ENCODE results near the gene VMA21.
A peak's percentile ranks its signal among the peaks of the same experiment; 100 is the strongest.

VMA21 gene, protein sequence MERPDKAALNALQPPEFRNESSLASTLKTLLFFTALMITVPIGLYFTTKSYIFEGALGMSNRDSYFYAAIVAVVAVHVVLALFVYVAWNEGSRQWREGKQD

DNA sequence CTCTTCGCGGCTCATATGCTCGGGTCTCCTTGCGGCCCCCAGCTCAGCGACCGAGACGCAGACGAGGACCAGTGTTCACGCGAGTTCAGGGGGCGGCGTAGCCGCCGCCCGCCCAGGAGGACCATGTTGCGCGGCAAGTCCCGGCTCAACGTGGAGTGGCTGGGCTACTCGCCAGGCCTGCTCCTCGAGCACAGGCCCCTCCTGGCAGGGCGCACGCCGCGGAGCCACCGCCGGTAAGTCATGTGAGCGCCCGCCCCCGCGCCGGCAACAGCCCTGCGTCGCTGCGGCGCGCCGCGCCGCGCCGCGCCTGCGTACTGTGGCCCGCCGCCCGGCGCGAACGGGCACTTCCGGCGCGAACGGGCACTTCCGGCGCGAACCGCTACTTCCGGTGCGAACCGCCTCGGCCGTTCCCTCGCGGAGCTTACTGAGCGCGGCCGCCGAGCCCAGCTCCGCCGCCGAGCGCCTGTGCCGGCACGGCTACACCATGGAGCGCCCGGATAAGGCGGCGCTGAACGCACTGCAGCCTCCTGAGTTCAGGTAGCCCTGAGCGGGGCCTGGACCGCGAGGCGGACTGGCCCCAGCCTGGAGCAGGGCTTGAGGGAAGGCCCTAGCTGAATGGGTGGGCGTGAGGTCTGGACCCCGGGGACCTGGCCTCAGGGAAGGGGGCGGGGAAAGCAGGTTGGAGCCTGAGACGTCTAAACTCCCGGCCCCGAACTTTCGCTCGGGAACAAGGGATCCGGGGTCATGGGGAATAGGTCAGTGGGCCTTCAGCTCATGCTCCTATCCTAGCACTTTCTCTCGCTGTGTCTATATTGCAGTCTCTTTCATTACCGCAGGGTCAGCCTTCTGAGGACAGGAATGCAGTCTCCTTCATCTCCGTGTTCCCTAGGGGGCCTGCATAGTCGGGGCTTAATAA lies at the start of gene VMA21:
TSS of gene VMA21 (plus strand) at position 382 of the 916 bp plus-strand sequence. CDS start at position 485, 103 bp downstream.
- DNase-seq (ENCODE audit: low read depth) = peak; percentile 72

DNA sequence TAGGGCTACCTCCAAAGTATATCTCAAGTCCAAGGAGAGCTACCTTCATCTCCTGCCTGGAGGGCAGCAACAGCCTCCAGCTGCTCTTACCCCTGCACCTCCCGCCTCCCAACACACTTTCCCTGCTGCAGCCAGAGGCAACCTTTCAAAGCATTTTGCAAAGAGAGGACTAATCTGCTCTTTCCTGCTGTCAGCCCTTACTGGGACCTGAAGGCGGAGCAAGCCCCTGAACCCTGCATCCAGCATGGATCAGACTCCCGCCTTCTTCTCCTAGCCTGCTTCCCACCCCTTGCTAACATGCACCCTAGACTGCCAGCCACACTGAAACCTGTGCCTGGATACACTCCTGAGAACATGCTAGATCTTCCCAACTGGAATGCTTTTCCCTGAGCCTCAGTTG lies 37.7 kb upstream of the VMA21 start:
- DNase-seq (ENCODE audit: low read depth) = no peak

DNA sequence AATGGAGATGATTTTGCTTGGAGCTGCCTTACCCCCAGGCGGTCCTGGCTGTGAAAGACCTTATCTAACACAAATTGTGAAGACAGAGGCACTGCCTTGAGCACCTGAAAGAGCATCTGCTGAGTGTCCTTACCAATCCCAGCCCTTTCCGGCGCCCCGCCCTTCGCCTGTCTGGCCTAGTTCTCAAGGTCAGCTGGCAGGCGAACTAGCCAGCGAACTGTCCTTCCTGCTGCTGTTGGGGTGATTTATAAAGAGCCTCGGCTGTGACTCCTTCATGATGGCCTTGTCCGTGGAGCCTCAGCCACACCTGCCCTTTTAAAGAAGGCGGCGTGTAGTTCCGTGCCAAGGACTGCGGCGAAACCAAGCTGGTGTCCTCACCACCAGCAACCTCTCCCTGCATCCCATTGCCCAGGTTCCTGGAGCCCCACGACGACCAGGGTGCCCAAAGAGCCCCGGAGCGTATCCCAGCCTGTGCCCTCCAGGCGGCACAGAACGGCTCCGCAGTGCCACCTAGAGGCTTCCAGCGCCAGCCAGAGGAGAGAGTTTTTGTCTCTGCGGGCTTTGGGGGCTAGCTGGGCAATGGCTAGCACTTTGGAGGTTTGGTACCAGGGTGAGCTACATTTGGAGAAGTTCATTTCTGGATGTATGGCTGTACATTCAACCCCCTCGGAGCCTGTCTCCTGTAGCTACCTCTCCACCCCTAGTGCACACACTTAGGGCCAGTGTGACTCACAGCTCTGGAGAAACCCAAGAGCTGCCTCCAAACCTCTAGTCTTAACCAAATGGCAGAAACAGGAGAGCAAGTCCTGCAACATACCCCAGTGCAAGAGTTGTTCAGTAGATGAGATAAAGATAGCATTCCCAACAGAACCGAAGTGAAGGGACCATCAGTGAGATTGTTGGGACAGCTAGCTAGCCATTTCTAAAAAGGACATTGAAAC lies 36.8 kb upstream of the VMA21 start:
- DNase-seq (ENCODE audit: low read depth) = peak; percentile 11

DNA sequence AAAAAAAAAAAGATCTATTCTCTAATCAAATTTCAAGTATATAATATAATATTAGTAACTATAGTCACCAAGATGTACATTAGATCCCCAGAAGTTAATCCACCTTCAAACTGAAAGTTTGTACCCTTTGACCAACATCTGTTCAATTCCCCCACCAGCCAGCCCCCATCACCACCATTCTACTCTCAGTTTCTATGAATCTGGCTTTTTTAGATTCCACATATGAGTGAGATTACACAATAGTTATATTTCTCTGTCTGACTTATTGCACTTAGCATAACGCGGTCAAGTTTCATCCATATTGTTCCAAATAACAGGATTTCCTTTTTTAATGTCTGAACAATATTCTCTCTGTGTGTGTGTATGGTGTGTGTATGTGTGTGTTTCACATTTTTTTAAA lies 33.7 kb upstream of the VMA21 start:
- no peak for DNase-seq (ENCODE audit: low read depth)

DNA sequence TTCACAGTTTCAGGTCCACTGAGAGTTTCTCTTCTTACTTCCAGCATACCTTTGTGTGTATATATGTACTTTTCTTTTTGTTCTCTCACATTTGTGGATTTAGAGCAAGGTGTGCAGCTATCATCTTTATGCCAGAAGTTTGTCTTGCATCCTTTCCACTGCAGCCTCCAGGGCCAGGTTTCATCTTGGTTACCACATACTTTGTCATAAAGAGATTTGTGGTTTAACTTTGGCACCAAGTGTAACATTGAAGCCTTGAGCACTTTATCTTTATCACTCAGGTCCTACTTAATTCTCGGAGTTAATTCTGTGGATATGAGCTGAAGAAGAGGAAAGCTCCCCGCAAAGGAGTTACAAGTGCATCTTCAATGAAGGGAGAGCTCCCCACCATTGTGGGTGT lies 31.4 kb upstream of the VMA21 start:
- no peak for DNase-seq (ENCODE audit: low read depth)

DNA sequence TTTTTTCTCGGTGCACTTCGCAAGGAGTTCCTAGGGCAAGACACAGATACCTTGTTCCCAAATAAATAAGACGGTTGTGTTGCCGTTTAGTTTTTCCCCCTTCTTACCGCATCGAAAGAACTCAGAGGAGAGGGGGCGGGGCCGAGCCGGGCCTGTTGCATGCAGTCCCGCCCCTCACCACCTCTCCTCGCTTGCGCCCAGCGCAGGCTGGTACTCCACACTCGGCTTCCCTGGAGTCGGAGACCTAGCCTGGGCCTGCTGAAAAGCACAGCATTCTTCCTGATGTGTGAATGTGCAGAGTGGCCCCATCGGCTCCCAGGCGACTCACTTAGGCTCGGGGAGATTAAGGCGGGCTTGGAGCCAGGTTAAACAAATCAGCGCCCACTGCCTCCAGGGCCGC lies 26.1 kb upstream of the VMA21 start:
- no peak for DNase-seq (ENCODE audit: low read depth)

DNA sequence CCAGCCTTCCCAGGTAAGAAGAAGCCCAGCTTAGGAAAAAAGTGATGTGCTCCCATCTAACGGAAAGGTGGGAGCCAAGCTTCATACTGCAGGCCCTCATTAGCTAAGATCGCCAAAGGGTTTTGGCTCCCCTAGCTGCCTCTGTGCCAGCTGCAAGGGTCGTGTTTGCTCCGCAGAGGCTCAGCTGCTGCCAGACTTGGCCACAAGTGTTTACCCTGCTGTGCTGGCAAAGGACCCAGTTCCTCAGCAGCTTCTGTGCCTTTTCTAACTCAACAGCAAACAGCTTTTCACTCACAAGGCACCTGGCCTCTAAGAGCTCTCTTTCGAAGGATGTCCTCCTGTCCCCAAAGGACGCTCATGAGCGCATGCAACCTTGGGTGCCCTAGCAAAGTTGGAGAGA lies 12.2 kb upstream of the VMA21 start:
- no peak for DNase-seq (ENCODE audit: low read depth)

DNA sequence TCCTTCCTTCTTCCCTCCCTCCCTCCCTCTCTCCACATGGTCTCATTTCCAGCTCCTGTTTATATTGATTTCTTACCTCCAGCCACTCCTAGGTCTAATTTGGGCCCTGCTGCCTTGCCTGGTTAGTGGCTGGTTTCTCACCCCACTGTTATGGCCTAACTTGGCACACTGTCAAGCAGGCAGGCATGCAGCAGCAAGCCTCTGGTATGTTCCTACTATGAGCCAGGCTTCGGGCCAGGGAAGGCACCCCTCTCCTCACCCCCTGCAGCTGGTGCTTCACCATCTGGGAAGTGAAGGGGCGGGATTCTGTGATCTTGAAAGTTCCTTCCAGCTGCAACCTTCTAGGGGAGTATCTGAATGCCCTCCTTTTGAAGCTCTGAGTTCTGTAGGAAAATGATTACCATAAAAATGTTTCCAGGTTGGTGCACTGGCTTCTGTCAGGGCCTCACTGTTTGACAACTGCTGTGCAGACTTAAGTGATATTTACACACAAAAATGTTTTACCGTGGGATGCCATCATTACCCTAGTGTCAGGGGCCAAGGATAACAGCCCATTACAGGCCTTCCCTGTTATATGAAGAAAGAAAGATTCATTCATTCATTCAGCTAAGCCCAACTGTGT lies 10.1 kb upstream of the VMA21 start:
- DNase-seq (ENCODE audit: low read depth) = no peak

DNA sequence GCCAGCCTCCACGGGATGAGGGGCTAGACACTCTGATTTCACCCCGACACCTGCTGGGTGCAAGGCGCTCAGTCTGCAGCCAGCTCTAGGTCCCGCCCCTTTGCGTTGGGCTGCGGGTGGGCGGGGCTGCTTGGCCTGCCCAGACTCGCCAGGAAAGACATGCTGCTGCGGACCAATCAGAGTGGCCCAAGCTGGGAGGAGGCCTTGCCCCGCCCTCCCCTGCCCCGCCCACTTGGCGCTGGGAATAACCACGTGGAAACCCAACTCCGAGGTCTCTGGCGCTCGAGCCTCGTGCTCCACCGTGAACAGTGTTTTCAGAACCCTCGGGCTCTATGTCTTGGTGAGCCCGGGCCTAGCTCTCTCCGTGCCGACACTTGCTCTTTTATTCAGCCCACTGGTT lies 5.3 kb upstream of the VMA21 start:
- DNase-seq (ENCODE audit: low read depth) = no peak

DNA sequence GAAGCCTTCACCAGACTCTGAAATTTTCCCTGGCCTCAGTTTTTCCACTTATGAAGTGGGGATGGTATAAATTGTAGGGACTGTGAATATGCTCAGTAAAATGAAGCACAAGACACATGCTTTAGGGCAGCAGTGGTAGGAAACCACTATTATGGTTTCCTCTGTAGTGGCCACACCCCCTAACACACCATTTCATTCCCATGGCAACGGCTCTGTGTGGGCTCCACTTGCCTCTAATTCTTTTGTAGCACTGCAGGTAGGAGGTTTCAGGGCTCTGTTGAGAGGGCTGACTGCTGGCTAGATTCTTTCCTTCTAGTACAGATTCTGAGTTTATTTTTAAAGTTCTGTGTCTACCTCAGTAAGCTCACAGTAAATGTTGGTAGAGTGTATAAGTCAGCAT lies 3.5 kb upstream of the VMA21 start:
- peak; percentile 23 for DNase-seq (ENCODE audit: low read depth)

DNA sequence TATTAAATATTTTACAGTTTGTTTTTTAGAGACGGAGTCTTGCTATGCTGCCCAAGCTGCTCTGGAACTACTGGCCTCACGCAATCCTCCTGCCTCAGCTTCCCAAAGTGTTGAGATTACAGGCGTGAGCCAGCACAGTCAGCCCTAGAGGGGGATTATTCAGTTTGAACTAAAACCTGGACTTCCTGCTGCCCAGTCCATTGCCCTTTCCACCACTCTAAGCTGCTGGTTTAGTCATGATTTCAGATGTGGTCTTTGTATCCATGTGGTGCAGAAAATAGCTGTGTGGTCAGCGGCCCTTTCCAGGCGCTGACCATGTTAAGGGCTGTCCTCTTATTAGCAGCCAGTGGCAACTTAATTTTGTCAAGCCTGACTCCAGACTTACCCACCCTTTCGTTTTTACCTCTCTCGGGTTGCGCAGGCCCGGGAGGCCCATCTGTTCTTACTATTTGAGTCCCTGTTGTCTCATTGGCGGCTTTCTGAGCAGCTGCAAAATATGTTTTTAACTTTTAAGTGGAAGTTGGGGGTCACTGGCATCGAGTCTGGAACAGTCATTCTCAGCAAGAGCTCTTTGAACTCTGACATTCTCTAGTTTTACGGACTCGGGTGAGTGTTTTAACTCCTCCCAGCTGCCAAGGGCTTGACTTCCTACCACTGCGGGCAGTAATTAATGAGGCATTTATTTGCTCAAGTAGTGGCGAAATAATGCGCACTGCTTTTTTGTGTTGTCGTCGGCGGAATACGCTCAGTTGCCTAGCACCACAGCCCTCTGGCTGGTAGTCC lies 773 bp upstream of the VMA21 start:
- peak; percentile 16 for DNase-seq (ENCODE audit: low read depth)

DNA sequence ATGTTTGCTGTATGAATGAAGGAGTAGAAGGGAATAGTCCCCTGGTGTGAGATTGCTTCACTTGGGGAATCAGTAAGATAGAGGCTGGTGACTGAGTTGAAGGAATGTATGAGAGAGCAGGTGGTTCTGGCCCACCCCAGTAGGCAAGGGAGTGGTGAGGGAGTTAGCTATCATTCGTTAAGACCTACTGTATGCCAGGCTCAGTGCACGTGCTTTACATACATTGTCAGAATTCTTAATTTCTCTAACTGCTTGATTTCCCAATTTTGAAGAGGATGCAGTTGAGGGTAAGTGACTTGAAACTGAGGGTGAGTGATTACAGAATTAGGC lies 700 bp downstream of the VMA21 start:
- no peak for DNase-seq (ENCODE audit: low read depth)

DNA sequence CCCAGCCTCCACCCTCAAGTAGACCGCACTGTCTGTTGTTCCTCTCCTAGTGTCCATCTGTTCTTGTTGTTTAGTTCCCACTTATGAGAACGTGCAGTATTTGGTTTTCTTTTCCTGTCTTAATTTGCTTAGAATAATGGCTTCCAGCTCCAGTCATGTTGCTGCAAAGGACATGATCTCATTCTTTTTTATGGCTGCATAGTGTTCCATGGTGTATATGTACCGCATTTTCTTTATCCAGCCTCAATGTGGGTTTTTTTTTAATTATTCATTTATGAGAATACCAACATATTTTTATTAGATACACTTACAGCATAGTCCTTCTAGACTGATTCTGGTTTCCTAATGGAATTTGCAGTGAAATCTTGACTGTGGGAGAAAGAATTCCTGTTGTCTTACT lies 1.3 kb downstream of the VMA21 start:
- DNase-seq (ENCODE audit: low read depth) = no peak

DNA sequence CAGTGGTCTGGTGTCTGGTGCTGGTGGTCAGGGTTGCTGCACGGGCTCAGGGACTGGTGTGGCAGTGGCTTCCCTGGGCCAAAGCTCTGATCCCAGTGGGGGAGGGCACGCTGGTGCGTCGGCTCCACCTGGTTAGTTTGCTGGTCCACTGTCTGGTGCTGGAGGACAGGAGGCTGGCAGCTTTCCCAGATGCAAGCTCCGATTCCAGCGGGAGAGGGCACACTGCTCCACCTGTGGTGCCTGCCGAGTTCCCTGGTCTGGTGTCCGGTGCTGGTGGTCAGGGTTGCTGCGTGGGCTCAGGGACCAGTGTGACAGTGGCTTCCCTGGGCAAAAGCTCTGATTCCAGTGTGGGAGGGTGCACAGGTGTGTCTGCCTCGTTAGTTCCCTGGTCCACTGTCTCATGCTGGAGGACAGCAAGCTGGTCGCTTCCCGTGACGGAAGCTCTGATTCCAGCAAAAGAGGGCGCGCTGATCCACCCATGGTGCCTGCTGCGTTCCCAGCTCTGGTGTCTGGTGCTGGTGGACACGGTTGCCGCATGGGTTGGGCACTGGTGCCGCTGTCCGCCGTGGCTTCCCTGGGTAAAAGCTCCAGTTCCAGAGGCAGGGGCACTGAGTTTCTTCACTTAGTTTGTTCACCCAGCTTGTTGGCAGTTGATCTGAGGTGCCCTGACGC lies 5.8 kb downstream of the VMA21 start:
- DNase-seq (ENCODE audit: low read depth) = no peak

DNA sequence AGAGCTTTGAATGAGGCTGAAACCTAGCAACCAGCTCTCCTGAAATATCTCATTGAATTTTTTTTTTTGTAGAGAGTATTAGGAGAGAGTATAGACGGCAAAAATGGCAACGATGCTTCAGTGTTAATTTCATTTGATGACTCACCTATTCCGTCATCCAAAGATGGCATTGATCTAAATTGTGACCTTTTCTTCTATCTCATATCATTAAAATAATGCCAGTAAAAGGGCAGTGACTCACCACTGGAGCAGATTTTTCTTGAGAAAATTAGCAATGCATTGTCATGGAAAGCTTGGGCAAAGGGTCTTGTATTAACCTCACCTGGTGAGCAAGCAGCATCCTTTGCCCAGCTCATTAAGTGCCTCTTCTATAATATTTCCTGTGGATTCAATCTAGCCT lies 19.6 kb downstream of the VMA21 start:
- DNase-seq (ENCODE audit: low read depth) = no peak

DNA sequence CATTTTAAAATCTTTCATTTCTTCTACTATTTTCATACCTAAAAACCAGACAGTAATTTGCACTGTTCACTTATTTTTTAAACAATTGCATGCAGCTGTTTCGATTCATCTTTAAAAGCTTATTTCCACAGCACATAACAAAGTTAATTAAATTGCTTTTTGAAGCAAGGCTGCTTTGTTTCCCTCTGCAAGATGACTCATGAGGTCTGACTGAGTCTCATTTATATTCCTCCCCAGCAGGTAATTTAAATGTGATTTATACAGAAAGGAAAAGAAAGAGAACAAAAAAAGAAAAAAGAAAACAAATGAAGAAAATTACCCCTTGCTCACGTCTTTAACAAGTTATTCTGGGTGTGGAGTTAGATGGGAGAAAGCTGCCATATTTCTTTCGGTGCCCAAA lies 22.8 kb downstream of the VMA21 start:
- DNase-seq (ENCODE audit: low read depth) = no peak

DNA sequence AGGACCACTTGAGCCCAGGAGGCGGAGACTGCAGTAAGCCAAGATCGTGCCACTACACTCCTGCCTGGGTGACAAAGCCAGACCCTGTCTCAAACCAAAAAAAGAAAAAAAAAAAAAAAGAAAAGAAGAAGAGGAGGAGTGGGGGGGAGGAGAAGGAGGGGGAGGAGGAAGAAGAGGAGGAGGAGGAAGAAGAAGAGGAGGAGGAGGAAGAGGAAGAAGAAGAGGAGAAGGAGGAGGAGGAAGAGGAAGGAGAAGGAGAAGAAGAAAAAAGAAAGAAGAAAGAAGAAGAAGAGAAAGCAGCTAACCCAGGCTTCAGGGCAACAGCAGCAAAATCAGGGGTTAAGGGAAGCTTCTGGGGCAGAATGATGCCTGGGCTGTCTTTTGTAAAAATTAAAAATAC lies 27.5 kb downstream of the VMA21 start:
- DNase-seq (ENCODE audit: low read depth) = no peak

DNA sequence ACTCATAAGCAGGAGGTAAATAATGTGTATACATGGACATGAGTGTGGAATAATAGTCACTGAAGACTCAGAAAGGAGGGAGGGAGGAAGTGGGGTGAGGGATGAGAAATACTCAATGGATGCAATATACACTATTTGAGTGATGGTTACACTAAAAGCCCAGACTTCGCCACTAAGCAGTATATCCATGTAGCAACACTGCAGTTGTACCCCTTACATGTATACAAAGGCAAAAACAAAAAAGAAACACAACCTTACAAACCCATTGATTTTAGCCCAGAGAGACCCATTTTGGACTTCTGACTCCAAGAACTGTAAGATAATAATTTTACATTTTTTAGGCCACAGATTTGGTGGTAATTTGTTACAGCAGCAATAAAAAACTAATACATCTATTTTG lies 51.5 kb downstream of the VMA21 start:
- DNase-seq (ENCODE audit: low read depth) = no peak

DNA sequence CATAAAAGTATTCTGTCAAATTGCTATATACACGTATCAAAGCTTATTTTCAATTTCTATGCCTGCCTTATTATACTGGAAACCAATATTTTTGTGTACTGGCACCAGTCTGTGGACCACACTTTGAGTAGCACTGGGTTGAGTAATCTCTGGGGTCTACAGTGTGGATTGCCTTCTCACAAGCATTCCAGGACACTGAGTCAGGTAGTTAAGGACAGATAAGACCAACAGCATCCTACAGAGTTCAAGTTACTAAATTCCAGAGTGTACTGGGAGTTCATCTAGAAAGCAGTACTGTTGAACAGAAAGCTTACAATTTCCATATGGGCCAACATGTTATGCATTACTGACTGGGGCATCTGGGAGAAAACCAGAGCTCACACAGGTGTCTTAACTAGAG lies 61.8 kb downstream of the VMA21 start:
- DNase-seq (ENCODE audit: low read depth) = no peak

Measured in activated T-cell treated with anti-CD3 and anti-CD28 coated beads for 1 hour (primary cell).